ENCODE data around the gene ZFAND4. TPM values are rescaled to one million over a fixed set of nuclear protein-coding genes. Genes with fewer than 3 reads are reported as not detected.

The ZFAND4 gene
- polyA plus RNA-seq, 3 donors: 4.4 to 5.9 (median 5.1) TPM

DNA sequence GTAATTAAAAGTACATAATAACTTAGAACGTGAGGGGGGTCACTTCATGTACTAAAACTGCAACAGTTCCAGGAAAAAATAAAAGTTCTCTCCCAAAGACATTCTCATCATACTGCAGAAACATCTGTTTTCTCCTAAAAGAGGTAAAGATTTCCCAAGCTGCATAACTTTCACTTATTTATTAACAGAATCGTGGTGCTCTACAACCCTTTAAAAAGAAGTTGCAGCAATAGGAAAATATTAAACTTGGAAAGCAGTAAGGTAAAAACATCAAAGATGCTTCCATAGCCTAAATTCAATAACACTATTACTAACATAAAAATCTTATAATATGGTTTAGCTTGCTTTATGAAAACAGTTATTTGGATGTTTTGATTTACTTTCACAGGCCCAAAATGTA is 23.3 kb downstream of the ZFAND4 start:
- no peaks in the 10 kb centered on the region for H3K79me2 ChIP-seq (ENCODE audit: insufficient read depth, low read length)

DNA sequence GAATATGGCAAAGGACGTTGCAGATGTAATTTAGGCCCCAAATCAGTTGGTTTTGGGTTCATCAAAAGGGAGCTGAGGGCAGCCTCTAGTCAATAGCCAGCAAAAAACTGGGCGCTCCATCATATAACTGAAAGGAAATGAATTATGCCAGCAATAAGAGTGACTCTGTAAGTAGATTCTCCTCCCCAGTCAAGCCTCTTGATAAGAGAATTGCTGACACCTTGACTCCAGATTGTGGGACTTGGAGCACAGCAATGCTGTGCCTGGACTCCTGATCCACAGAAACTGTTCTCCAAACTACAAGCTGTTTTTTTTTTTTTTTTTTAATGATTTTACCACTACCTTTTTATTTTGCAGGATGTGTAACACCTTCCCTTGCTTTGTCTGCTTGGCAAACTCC is 25.5 kb downstream of the ZFAND4 start:
- Histone ChIP-seq H3K4me2 (replicated peaks; ENCODE audit: extremely low read depth, low read length, poor library complexity, severe bottlenecking) (no peak overlapping the region), H3K27me3 (ENCODE audit: control insufficient read depth in 2 of 2, insufficient read depth in 2 of 2, low read length in 2 of 2) (no peaks in the 10 kb centered on the region), H4K20me1 (ENCODE audit: insufficient read depth, low read length) (no peaks in the 10 kb centered on the region), H3K79me2 (ENCODE audit: insufficient read depth, low read length) (no peaks in the 10 kb centered on the region), H3K4me1 (ENCODE audit: control insufficient read depth in 1 of 2, insufficient read depth in 2 of 2, low read length in 2 of 2) (no peaks in the 10 kb centered on the region), H3K4me3 (replicated peaks in 1 of 3; ENCODE audit: low read depth in 2 of 3, low read length in 3 of 3) (no peak overlapping the region), H3K36me3 (replicated peaks in 1 of 2; ENCODE audit: control insufficient read depth in 1 of 2, insufficient read depth in 2 of 2, low read length in 2 of 2) (peaks cover 30 to 55% of the 10 kb centered on the region in 2 donors), H3K9ac (ENCODE audit: insufficient read depth, low read length, poor library complexity, severe bottlenecking) (no peak overlapping the region), H3K27ac (ENCODE audit: low read depth in 1 of 2, low read length in 2 of 2) (no peak overlapping the region), H3K9me3 (replicated peaks in 1 of 2; ENCODE audit: control insufficient read depth in 1 of 2, insufficient read depth in 1 of 2, low read length in 2 of 2) (no peaks in the 10 kb centered on the region), H2AFZ (ENCODE audit: insufficient read depth, low read depth, low read length, poor library complexity, severe bottlenecking) (no peak overlapping the region)
- no peak for DNase-seq
- no peaks in the 10 kb centered on the region for H3K27me3 Mint-ChIP-seq (ENCODE audit: low read depth in 3 of 3)
- peaks cover 0 to 1% (median 0%) of the 10 kb centered on the region in 7 donors for H3K9me3 Mint-ChIP-seq
- no peak overlapping the region for H3K27ac Mint-ChIP-seq
- no peaks in the 10 kb centered on the region for H3K4me1 Mint-ChIP-seq
- H3K4me3 Mint-ChIP-seq: no peak overlapping the region
- intact Hi-C loops (cut with micrococcal nuclease): no loop called here
- TF ChIP-seq, protein P1, sequence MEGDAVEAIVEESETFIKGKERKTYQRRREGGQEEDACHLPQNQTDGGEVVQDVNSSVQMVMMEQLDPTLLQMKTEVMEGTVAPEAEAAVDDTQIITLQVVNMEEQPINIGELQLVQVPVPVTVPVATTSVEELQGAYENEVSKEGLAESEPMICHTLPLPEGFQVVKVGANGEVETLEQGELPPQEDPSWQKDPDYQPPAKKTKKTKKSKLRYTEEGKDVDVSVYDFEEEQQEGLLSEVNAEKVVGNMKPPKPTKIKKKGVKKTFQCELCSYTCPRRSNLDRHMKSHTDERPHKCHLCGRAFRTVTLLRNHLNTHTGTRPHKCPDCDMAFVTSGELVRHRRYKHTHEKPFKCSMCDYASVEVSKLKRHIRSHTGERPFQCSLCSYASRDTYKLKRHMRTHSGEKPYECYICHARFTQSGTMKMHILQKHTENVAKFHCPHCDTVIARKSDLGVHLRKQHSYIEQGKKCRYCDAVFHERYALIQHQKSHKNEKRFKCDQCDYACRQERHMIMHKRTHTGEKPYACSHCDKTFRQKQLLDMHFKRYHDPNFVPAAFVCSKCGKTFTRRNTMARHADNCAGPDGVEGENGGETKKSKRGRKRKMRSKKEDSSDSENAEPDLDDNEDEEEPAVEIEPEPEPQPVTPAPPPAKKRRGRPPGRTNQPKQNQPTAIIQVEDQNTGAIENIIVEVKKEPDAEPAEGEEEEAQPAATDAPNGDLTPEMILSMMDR (IDR thresholded peaks at IDR 0.05): no peak
- H3K36me3 Mint-ChIP-seq: peaks cover 28 to 33% of the 10 kb centered on the region in 2 donors
- 100% methylated on average over 1 of the region's 2 CpGs for WGBS (ENCODE audit: insufficient coverage)

More for the DNA sequence above, 23.3 kb downstream of the ZFAND4 start:
- WGBS (ENCODE audit: insufficient coverage): no CpG with 5 or more reads among the region's 2 CpGs
- TF ChIP-seq, protein P1 (IDR thresholded peaks at IDR 0.05): no peak
- Mint-ChIP-seq H3K4me3 (no peak overlapping the region), H3K4me1 (no peaks in the 10 kb centered on the region), H3K36me3 (peaks cover 32 to 38% of the 10 kb centered on the region in 2 donors), H3K27me3 (ENCODE audit: low read depth in 3 of 3) (no peaks in the 10 kb centered on the region), H3K27ac (peak overlapping the region in 1 of 7 donors; percentile 67), H3K9me3 (peaks cover 0 to 1% (median 0%) of the 10 kb centered on the region in 7 donors)
- no peak overlapping the region for H2AFZ ChIP-seq (ENCODE audit: insufficient read depth, low read depth, low read length, poor library complexity, severe bottlenecking)
- no peak overlapping the region for H3K4me2 ChIP-seq (replicated peaks; ENCODE audit: extremely low read depth, low read length, poor library complexity, severe bottlenecking)
- no peak overlapping the region for H3K4me3 ChIP-seq (replicated peaks in 1 of 3; ENCODE audit: low read depth in 2 of 3, low read length in 3 of 3)
- no peaks in the 10 kb centered on the region for H4K20me1 ChIP-seq (ENCODE audit: insufficient read depth, low read length)
- H3K27me3 ChIP-seq (ENCODE audit: control insufficient read depth in 2 of 2, insufficient read depth in 2 of 2, low read length in 2 of 2): no peaks in the 10 kb centered on the region
- no peaks in the 10 kb centered on the region for H3K4me1 ChIP-seq (ENCODE audit: control insufficient read depth in 1 of 2, insufficient read depth in 2 of 2, low read length in 2 of 2)
- DNase-seq: no peak
- H3K36me3 ChIP-seq (replicated peaks in 1 of 2; ENCODE audit: control insufficient read depth in 1 of 2, insufficient read depth in 2 of 2, low read length in 2 of 2): peaks cover 30 to 51% of the 10 kb centered on the region in 2 donors
- H3K9ac ChIP-seq (ENCODE audit: insufficient read depth, low read length, poor library complexity, severe bottlenecking): no peak overlapping the region
- H3K9me3 ChIP-seq (replicated peaks in 1 of 2; ENCODE audit: control insufficient read depth in 1 of 2, insufficient read depth in 1 of 2, low read length in 2 of 2): no peaks in the 10 kb centered on the region
- H3K27ac ChIP-seq (ENCODE audit: low read depth in 1 of 2, low read length in 2 of 2): no peak overlapping the region
- intact Hi-C loops (cut with micrococcal nuclease): no loop called here
